GM23338 (cell line): ENCODE data around the gene ZBTB44.

Source experiments
- CREB1 ChIP-seq: fragments of 250-450 bp; sonication (Bioruptor Pico); IDR thresholded peaks from 2 replicates; pipeline ENCODE4 v1.5.0; 2020; ENCODE audit warnings: low read depth, mild to moderate bottlenecking, moderate library complexity
- EZH2 ChIP-seq: fragments of 200-600 bp; sonication (generic); IDR thresholded peaks from one replicate; pipeline ENCODE4 v1.8.0; 2017; ENCODE audit warnings: antibody characterized with exemption, mild to moderate bottlenecking, low read depth; ENCODE audit not compliant: unreplicated experiment
- EZH2phosphoT487 ChIP-seq: fragments of 200-600 bp; sonication (generic); IDR thresholded peaks from one replicate; pipeline ENCODE4 v1.8.1; 2018; ENCODE audit warnings: antibody characterized with exemption; ENCODE audit not compliant: unreplicated experiment
- JUNB ChIP-seq: IDR thresholded peaks from one replicate; pipeline ENCODE4 v1.6.1; 2016; ENCODE audit warnings: antibody characterized with exemption; ENCODE audit not compliant: unreplicated experiment
- NANOG ChIP-seq: IDR thresholded peaks from 2 replicates; pipeline ENCODE4 v1.6.1; 2016; ENCODE audit warnings: antibody characterized with exemption, borderline replicate concordance
- POLR2AphosphoS5 ChIP-seq: IDR thresholded peaks from 2 replicates; pipeline ENCODE4 v1.6.1; 2016; ENCODE audit warnings: antibody characterized with exemption, low read depth
- REST ChIP-seq: IDR thresholded peaks from one replicate; pipeline ENCODE4 v1.6.1; 2018; ENCODE audit warnings: antibody characterized with exemption; ENCODE audit not compliant: unreplicated experiment
- STAT1 ChIP-seq: IDR thresholded peaks from one replicate; pipeline ENCODE4 v1.6.1; 2016; ENCODE audit warnings: antibody characterized with exemption; ENCODE audit not compliant: unreplicated experiment
- TF ChIP-seq, protein P1 (sequence below), 2 experiments: fragments of 200-600 bp in 1 of 2; sonication (generic) in 1 of 2; conservative IDR thresholded peaks; 2 replicates each; pipeline versions ENCODE4 v1.5.1 to v1.6.1; 2016 to 2017; ENCODE audit warnings: antibody characterized with exemption in 2 of 2, low read depth in 2 of 2, mild to moderate bottlenecking in 2 of 2, moderate library complexity in 1 of 2

- TF ChIP-seq, protein P1, sequence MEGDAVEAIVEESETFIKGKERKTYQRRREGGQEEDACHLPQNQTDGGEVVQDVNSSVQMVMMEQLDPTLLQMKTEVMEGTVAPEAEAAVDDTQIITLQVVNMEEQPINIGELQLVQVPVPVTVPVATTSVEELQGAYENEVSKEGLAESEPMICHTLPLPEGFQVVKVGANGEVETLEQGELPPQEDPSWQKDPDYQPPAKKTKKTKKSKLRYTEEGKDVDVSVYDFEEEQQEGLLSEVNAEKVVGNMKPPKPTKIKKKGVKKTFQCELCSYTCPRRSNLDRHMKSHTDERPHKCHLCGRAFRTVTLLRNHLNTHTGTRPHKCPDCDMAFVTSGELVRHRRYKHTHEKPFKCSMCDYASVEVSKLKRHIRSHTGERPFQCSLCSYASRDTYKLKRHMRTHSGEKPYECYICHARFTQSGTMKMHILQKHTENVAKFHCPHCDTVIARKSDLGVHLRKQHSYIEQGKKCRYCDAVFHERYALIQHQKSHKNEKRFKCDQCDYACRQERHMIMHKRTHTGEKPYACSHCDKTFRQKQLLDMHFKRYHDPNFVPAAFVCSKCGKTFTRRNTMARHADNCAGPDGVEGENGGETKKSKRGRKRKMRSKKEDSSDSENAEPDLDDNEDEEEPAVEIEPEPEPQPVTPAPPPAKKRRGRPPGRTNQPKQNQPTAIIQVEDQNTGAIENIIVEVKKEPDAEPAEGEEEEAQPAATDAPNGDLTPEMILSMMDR (conservative IDR thresholded peaks at IDR 0.05; ENCODE audit: low read depth in 2 of 2), result no peak
- no peak for TF ChIP-seq POLR2AphosphoS5
- no peak for TF ChIP-seq EZH2
- no peak for TF ChIP-seq CREB1 (CRISPR knock-in tag)
- no peak for TF ChIP-seq REST
- no peak for TF ChIP-seq JUNB
- no peak for TF ChIP-seq EZH2phosphoT487
- no peak for TF ChIP-seq NANOG
- TF ChIP-seq STAT1, result no peak
Observed at GRCh38 chr11:130260080-130260627, 54.6 kb downstream of the ZBTB44 start.
